WERI-Rb-1 (cell line): ENCODE results near the gene INHBB.

Experiments
- DNase-seq: peaks from one replicate; pipeline ENCODE4 v3.0.0-alpha.2; 2020
- H3K27ac ChIP-seq: fragments of 250-450 bp; sonication (Bioruptor Pico); 2 replicates; pipeline ENCODE4 v1.5.1; 2020; ENCODE audit warnings: mild to moderate bottlenecking, moderate library complexity
- H3K27me3 ChIP-seq: fragments of 250-450 bp; sonication (Bioruptor Pico); 2 replicates; pipeline ENCODE4 v1.5.1; 2021; ENCODE audit warnings: mild to moderate bottlenecking, low read depth, moderate library complexity; ENCODE audit not compliant: insufficient read depth, severe bottlenecking
- H3K36me3 ChIP-seq: fragments of 250-450 bp; sonication (Bioruptor Pico); 2 replicates; pipeline ENCODE4 v1.5.1; 2020; ENCODE audit warnings: mild to moderate bottlenecking, moderate library complexity
- H3K4me3 ChIP-seq: 2 replicates; pipeline ENCODE4 v1.5.1; 2011; ENCODE audit warnings: low read depth, mild to moderate bottlenecking, control low read depth, low read length
- H3K9me3 ChIP-seq: fragments of 250-450 bp; sonication (Bioruptor Pico); 2 replicates; pipeline ENCODE4 v1.5.1; 2021; ENCODE audit warnings: mild to moderate bottlenecking, moderate library complexity; ENCODE audit not compliant: severe bottlenecking
- CTCF ChIP-seq: IDR thresholded peaks from 2 replicates; pipeline ENCODE4 v1.5.1; 2011; ENCODE audit warnings: low read depth, mild to moderate bottlenecking, control low read depth, inconsistent platforms, low read length

The INHBB gene

GRCh38 chr2:120321721-120322284 is 24.1 kb upstream of the INHBB start:
- no peak overlapping the region for H3K4me3 ChIP-seq
- no peak for DNase-seq
- H3K9me3 ChIP-seq = no peaks in the 10 kb centered on the region
- H3K27ac ChIP-seq = no peak overlapping the region
- TF ChIP-seq CTCF = no peak
- no peaks in the 10 kb centered on the region for H3K27me3 ChIP-seq
- H3K36me3 ChIP-seq = no peaks in the 10 kb centered on the region

GRCh38 chr2:120322329-120322728 is 23.6 kb upstream of the INHBB start:
- Histone ChIP-seq H3K36me3 (no peaks in the 10 kb centered on the region), H3K27ac (no peak overlapping the region), H3K4me3 (no peak overlapping the region), H3K9me3 (no peaks in the 10 kb centered on the region), H3K27me3 (no peaks in the 10 kb centered on the region)
- no peak for DNase-seq
- TF ChIP-seq CTCF = no peak

GRCh38 chr2:120323214-120323613 is 22.7 kb upstream of the INHBB start:
- no peak for DNase-seq
- no peak overlapping the region for H3K4me3 ChIP-seq
- H3K27ac ChIP-seq = no peak overlapping the region
- H3K27me3 ChIP-seq = no peaks in the 10 kb centered on the region
- TF ChIP-seq CTCF = no peak
- no peaks in the 10 kb centered on the region for H3K36me3 ChIP-seq
- H3K9me3 ChIP-seq = no peaks in the 10 kb centered on the region

GRCh38 chr2:120323807-120324399 is 22.0 kb upstream of the INHBB start:
- TF ChIP-seq CTCF = no peak
- no peak overlapping the region for H3K4me3 ChIP-seq
- no peak overlapping the region for H3K27ac ChIP-seq
- no peaks in the 10 kb centered on the region for H3K9me3 ChIP-seq
- H3K27me3 ChIP-seq = no peaks in the 10 kb centered on the region
- H3K36me3 ChIP-seq = no peaks in the 10 kb centered on the region
- DNase-seq = no peak

- no peak for DNase-seq
- Histone ChIP-seq H3K4me3 (no peak overlapping the region), H3K36me3 (no peaks in the 10 kb centered on the region), H3K9me3 (no peaks in the 10 kb centered on the region), H3K27me3 (no peaks in the 10 kb centered on the region), H3K27ac (no peak overlapping the region)
- no peak for TF ChIP-seq CTCF
These were observed 21.0 kb upstream of the INHBB start for GRCh38 chr2:120324933-120325332.

GRCh38 chr2:120326066-120326465 is 19.9 kb upstream of the INHBB start:
- no peak overlapping the region for H3K27ac ChIP-seq
- no peak for DNase-seq
- H3K9me3 ChIP-seq = no peaks in the 10 kb centered on the region
- no peaks in the 10 kb centered on the region for H3K36me3 ChIP-seq
- no peak for TF ChIP-seq CTCF
- no peaks in the 10 kb centered on the region for H3K27me3 ChIP-seq
- H3K4me3 ChIP-seq = no peak overlapping the region
